HG03097 (cell line): Measurements from ENCODE around the gene TMEM204.

Source experiments
- ATAC-seq: cut with Tn5 transposase; IDR thresholded peaks from one replicate; pipeline ENCODE4 v1.9.1; 2021; ENCODE audit not compliant: unreplicated experiment, low FRiP score

TMEM204 gene

GRCh38 chr16:1536601-1537000, 3.1 kb downstream of the TMEM204 start:
- no peak for ATAC-seq

DNA sequence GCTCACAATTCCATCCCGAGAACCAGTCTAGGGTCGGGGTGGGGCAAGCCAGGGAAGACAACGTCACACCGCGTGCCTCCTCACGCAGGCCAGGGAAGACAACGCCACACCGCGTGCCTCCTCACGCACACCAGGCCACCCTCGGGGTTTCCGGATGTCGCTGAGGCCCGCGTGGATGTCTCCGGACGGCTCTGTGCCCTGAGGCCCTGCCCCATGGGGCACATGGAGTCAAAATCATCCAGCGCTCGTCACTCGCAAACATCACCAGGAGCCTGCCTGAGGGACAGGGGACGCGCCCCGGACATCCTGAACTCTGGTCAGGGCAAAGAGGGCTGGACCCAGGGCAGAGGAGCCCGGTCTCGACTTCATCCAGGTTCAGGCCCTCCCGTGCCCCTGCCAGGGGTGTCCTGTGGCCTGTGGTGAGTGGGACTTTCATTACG, 3.7 kb downstream of the TMEM204 start:
- ATAC-seq, result no peak

DNA sequence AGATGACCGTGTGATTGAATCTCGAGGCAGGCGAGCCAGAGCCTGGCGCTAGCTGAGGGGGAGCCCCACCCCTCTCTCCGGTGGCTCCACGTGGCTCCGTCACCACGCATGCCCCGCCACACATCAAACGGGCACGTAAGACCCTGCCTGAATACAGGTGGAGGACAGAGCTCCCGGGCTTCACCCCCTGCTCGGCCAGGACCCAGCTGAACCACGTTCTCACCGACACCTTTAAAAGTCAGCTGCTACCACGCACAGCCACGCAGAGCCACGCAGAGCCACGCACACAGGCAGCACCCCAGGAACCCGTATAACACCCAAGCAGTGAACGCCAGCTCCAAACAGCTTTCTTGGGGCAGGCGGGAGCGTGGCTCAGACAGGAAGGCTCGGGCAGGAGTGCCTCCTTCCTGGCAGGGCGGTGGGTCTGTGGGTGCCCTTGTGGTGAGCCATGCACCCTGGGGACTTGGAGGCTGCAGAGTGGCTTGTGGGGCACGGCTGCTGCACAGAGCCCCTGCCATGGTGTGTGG, 4.4 kb downstream of the TMEM204 start:
- no peak for ATAC-seq

DNA sequence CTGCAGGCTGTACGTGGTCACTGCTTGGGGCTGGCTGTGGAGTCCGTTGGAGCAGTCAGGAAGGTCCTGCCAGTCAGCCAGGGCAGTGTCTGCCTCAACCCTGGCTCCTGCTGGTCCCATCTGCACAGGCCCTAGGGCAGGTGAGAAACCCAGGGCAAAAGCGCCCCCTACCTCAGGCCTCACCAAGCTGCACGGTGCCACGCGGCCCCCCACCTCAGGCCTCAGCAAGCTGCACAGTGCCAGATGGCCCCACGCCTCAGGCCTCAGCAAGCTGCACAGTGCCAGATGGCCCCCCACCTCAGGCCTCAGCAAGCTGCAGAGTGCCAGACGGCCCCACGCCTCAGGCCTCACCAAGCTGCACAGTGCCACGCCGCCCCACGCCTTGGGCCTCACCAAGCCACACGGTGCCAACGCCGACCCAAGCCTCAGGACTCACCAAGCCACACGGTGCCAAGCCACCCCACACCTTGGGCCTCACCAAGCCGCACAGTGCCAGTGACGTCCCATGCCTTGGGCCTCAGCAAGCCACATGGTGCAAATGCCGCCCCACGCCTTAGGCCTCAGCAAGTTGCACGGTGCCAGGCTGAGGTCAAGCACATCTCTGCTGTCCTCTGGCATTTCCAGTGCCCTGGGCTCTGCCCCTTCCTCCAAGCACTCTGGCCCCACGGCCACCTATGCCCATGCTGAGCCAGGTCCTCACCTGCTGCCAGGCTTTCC, 5.5 kb downstream of the TMEM204 start:
- ATAC-seq, result no peak

DNA sequence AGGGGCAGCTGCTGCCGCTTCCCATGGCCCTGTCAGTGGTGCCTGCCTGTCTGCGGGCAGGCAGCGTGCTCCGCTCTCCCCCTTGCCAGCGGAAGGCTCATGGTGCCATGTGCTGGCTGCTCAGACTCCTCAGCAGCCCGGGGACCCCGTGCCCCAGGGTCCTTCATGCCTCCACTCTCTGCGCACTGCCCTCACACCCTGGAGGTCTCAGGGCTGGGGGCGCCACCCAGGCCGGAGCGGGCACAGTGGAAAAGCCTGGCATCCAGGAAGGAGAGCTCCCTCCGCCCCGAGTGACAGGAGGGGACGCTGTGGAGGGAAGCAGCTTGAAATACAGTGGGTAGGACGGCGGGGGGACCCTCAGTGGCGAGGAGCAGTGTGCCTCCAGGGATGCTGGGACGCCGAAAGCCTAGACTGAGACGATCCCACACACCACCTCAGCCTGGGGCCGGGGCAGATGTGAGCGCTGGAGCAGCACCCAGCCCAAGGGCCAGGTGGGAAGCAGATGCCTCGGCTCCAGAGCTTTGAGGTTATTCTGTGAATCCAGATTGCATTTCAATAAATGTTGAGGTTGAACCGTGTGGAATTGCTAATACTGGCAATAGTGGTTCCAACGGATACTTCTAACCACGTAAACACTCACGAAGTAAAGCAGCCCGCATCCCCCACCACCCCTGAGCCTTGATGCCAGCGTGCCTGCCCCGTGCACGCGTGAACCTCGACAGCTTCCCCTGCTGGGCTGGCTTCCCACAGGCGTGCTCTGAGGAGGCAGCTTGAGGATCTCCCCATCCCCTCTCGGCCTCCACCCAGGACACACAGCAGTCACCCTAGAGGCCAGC, 6.5 kb downstream of the TMEM204 start:
- no peak for ATAC-seq

GRCh38 chr16:1540556-1540855, 7.0 kb downstream of the TMEM204 start:
- ATAC-seq, result no peak

- ATAC-seq, result no peak
Measured at GRCh38 chr16:1541293-1542165, 8.1 kb downstream of the TMEM204 start.

- no peak for ATAC-seq
Measured at GRCh38 chr16:1542166-1542500, 8.7 kb downstream of the TMEM204 start.

- ATAC-seq, result no peak
Measured at GRCh38 chr16:1542533-1542932, 9.1 kb downstream of the TMEM204 start.

- ATAC-seq, result no peak
Measured at GRCh38 chr16:1543085-1543896, 9.8 kb downstream of the TMEM204 start.

GRCh38 chr16:1545044-1546040, 11.9 kb downstream of the TMEM204 start:
- no peak for ATAC-seq

DNA sequence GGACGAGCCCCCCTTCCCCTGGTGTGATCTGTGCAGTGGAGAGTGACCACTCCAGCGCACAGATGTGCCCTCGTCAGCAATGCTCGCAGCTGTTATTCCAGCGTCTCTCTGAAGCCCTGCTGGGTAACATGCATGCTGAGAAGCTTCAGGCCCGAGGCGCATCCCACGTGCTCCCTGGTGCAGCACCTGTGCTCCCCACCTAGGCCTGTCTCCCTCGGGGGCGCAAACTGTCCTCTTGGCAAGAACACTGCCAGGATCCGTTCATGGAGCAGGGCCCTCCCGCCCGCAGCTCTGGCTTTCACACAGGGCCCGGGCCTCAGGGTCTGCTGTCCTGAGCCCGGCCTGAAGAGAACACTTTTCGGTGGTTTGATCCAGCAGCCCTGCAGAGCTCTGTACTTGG, 13.0 kb downstream of the TMEM204 start:
- no peak for ATAC-seq

GRCh38 chr16:1548233-1548632, 14.8 kb downstream of the TMEM204 start:
- no peak for ATAC-seq

DNA sequence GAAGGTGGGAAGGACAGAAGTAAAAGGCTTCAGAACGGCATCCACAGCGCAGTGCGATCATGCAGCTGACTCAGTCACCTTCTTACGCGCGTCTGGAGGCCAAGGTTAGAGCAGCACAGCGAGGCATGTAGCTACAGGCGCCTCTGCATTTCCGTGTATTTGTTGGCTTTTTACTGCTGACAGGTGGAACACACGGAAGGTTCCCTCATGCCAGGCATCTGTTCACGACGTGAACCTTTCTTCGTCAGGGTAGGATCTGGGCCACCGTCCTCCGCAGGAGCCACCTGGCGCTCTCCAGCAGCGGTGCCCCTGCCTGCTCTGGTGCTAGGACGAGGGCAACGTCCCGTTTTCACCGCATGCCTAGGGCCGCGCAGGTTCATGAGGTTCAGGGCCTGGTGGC, 15.3 kb downstream of the TMEM204 start:
- ATAC-seq, result no peak

DNA sequence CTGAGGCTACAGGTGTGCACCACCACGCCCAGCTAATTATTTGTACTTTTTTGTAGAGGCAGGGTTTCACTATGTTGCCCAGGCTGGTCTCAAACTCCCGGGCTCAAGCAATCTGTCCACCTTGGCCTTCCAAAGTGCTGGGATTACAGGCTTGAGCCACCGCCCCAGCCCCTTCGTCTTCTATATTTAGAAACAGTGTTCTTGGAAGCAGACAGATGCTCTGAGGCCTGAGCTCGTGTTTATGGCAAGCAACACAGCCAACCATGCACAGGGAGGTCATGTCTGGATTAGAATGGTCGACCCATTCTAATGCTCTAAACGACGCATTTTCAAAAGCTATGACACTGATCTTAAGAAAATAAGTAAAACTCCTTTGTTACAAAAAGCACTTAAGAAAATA, 16.6 kb downstream of the TMEM204 start:
- no peak for ATAC-seq

DNA sequence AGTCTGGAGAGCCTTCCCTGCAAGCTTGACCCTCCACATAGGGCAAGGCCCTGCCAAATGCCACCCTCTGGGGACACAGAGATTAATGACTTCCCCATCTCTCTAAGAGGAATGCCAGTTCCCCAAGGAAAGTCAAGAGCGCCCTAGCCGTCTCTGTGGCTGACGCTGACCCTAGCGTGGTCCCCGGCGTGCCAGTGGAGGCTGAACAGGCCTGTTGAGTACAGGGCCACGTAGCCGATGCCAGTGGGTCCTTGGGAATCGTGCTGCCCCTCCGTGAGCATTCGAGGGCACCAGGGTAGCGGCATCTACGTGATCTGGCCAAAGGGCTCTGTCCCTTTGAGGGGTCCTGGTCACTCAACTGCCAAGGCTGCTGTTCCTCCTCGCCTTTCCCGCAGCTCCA, 17.2 kb downstream of the TMEM204 start:
- ATAC-seq, result no peak

DNA sequence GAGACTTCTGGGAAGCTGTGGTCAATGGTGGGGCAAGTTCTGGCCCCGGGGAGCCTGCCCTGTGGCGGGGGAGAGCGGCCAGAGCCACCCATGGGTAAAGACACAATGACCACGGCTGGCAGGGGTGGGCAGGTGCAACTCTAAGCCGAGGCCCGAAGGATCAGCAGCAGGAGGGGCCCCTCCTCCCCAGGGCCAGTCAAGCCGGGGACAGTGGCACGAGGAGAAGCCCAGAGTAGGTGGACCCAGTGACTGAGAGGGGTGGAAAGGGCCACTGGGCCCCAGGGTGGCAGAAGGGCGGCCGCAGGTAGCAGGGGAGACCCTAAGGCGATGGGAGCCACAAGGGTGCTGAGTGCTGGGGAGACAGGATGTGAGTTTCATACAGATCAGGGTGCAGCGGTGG, 17.7 kb downstream of the TMEM204 start:
- ATAC-seq, result no peak

DNA sequence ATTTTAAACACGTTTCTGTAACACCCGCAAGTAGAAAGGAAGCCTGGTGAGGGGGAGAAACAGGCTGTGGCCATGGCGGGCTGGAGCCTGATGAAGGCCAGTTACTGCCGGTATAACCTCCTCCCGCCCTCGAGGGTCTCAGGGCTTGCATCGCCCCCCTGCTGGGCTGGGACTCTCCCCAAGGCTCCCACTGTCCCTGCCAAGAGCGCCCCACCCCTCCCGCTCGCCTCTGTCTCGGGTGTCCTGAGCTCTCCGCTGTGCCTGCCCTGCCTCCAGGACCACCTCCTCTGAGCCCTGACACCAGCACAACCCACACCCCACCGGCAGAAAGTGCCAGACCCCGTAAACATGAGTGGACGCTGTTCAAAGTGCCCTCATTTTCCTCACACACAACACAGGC, 18.7 kb downstream of the TMEM204 start:
- ATAC-seq, result no peak
